GM23338 (cell line): ENCODE measurements around the gene BOD1L2. TPM values are rescaled to one million over a fixed set of nuclear protein-coding genes. Genes with fewer than 3 reads are reported as not detected.

Experiments used
- ATAC-seq: fragments of 200-7000 bp; cut with Tn5 transposase; 3 replicates; pipeline ENCODE4 v1.9.1; 2020
- DNase-seq: peaks from one replicate; pipeline ENCODE4 v3.0.0-alpha.2; 2015; ENCODE audit warnings: low spot score
- H2AFZ ChIP-seq: fragments of 200-600 bp; sonication (generic); 2 replicates; pipeline ENCODE4 v1.8.0; 2016; ENCODE audit warnings: antibody characterized with exemption, mild to moderate bottlenecking, moderate library complexity
- H3F3A ChIP-seq: fragments of 200-600 bp; sonication (generic); replicated peaks from 2 replicates; pipeline ENCODE4 v1.8.0; 2017; ENCODE audit warnings: antibody characterized with exemption, mixed run types, low read depth
- H3K27ac ChIP-seq: fragments of 200-600 bp; sonication (generic); 2 replicates; pipeline ENCODE4 v1.6.1; 2016; ENCODE audit warnings: low read depth
- H3K27me3 ChIP-seq: fragments of 200-600 bp; sonication (generic); 2 replicates; pipeline ENCODE4 v1.8.0; 2016; ENCODE audit warnings: mild to moderate bottlenecking, mixed run types, moderate library complexity; ENCODE audit not compliant: insufficient read depth
- H3K36me3 ChIP-seq: fragments of 200-600 bp; sonication (generic); 2 replicates; pipeline ENCODE4 v1.8.0; 2016; ENCODE audit warnings: mild to moderate bottlenecking; ENCODE audit not compliant: insufficient read depth
- H3K4me1 ChIP-seq: fragments of 200-600 bp; sonication (generic); 2 replicates; pipeline ENCODE4 v1.8.0; 2016; ENCODE audit warnings: mild to moderate bottlenecking, moderate library complexity; ENCODE audit not compliant: insufficient read depth
- H3K4me2 ChIP-seq: fragments of 200-600 bp; sonication (generic); 2 replicates; pipeline ENCODE4 v1.7.1; 2017; ENCODE audit warnings: mixed run types
- H3K4me3 ChIP-seq: fragments of 200-600 bp; sonication (generic); 2 replicates; pipeline ENCODE4 v1.6.1; 2016; ENCODE audit warnings: mixed run types
- H3K79me2 ChIP-seq: fragments of 200-600 bp; sonication (generic); replicated peaks from 2 replicates; pipeline ENCODE4 v1.8.0; 2017; ENCODE audit warnings: mild to moderate bottlenecking; ENCODE audit not compliant: insufficient read depth
- H3K9me2 ChIP-seq: fragments of 200-600 bp; sonication (generic); 2 replicates; pipeline ENCODE4 v1.8.0; 2017; ENCODE audit not compliant: insufficient read depth
- H4K20me1 ChIP-seq: fragments of 200-600 bp; sonication (generic); replicated peaks from 2 replicates; pipeline ENCODE4 v1.8.0; 2017; ENCODE audit warnings: mild to moderate bottlenecking; ENCODE audit not compliant: insufficient read depth
- H3K27ac Mint-ChIP-seq: 2 replicates; pipeline ENCODE4 v1.8.0; 2020; ENCODE audit warnings: inconsistent platforms, mild to moderate bottlenecking, moderate library complexity, mixed read lengths
- H3K27me3 Mint-ChIP-seq: 3 replicates; pipeline ENCODE4 v1.8.0; 2022; ENCODE audit warnings: low read depth, mild to moderate bottlenecking, moderate library complexity, mixed read lengths, inconsistent platforms; ENCODE audit not compliant: insufficient read depth, poor library complexity
- H3K36me3 Mint-ChIP-seq: 3 replicates; pipeline ENCODE4 v1.8.0; 2021; ENCODE audit warnings: low read depth, mild to moderate bottlenecking, inconsistent platforms, moderate library complexity, mixed read lengths
- H3K4me1 Mint-ChIP-seq: 3 replicates; pipeline ENCODE4 v1.8.0; 2020; ENCODE audit warnings: mild to moderate bottlenecking, inconsistent platforms, mixed read lengths
- H3K4me3 Mint-ChIP-seq: 3 replicates; pipeline ENCODE4 v1.8.0; 2021; ENCODE audit warnings: moderate library complexity, mild to moderate bottlenecking, inconsistent platforms, mixed read lengths
- H3K9me3 Mint-ChIP-seq: 3 replicates; pipeline ENCODE4 v1.8.0; 2020; ENCODE audit warnings: moderate library complexity, mild to moderate bottlenecking, inconsistent platforms, mixed read lengths
- CREB1 ChIP-seq: fragments of 250-450 bp; sonication (Bioruptor Pico); IDR thresholded peaks from 2 replicates; pipeline ENCODE4 v1.5.0; 2020; ENCODE audit warnings: low read depth, mild to moderate bottlenecking, moderate library complexity
- EZH2 ChIP-seq: fragments of 200-600 bp; sonication (generic); IDR thresholded peaks from one replicate; pipeline ENCODE4 v1.8.0; 2017; ENCODE audit warnings: antibody characterized with exemption, mild to moderate bottlenecking, low read depth; ENCODE audit not compliant: unreplicated experiment
- EZH2phosphoT487 ChIP-seq: fragments of 200-600 bp; sonication (generic); IDR thresholded peaks from one replicate; pipeline ENCODE4 v1.8.1; 2018; ENCODE audit warnings: antibody characterized with exemption; ENCODE audit not compliant: unreplicated experiment
- JUNB ChIP-seq: IDR thresholded peaks from one replicate; pipeline ENCODE4 v1.6.1; 2016; ENCODE audit warnings: antibody characterized with exemption; ENCODE audit not compliant: unreplicated experiment
- POLR2AphosphoS5 ChIP-seq: IDR thresholded peaks from 2 replicates; pipeline ENCODE4 v1.6.1; 2016; ENCODE audit warnings: antibody characterized with exemption, low read depth
- STAT1 ChIP-seq: IDR thresholded peaks from one replicate; pipeline ENCODE4 v1.6.1; 2016; ENCODE audit warnings: antibody characterized with exemption; ENCODE audit not compliant: unreplicated experiment
- ZNF331 ChIP-seq: fragments of 250-450 bp; sonication (Bioruptor Pico); IDR thresholded peaks from 2 replicates; pipeline ENCODE4 v1.5.0; 2020; ENCODE audit warnings: low read depth, mild to moderate bottlenecking, moderate library complexity
- polyA plus RNA-seq: library from polyadenylated mRNA; unstranded; fragments of >200 nt; fragmentation: Nextera tagmentation; extraction: Ambion mirVana; gene quantifications from 2 replicates; pipeline ENCODE4 v1.2.1, GENCODE V29; 2016
- total RNA-seq: library from RNA; depleted of rRNA; stranded (reverse); fragments of >200 nt; shearing (Covaris generic); gene quantifications from 2 replicates; pipeline ENCODE4 v1.2.3, GENCODE V29; 2014
- TF ChIP-seq, protein P1 (sequence below): IDR thresholded peaks from one replicate; pipeline ENCODE4 v1.6.1; 2018; ENCODE audit warnings: antibody characterized with exemption; ENCODE audit not compliant: unreplicated experiment
- TF ChIP-seq, protein P2 (sequence below), 2 experiments: fragments of 200-600 bp in 1 of 2; sonication (generic) in 1 of 2; conservative IDR thresholded peaks; 2 replicates each; pipeline versions ENCODE4 v1.5.1 to v1.6.1; 2016 to 2017; ENCODE audit warnings: antibody characterized with exemption in 2 of 2, low read depth in 2 of 2, mild to moderate bottlenecking in 2 of 2, moderate library complexity in 1 of 2
- TF ChIP-seq, protein P3 (sequence below): fragments of 250-450 bp; sonication (Bioruptor Pico); IDR thresholded peaks from 2 replicates; pipeline ENCODE4 v1.5.0; 2020; ENCODE audit warnings: mild to moderate bottlenecking, moderate library complexity

The BOD1L2 gene
- total and polyA plus RNA-seq, 2 experiments from 2014 or later, result 0.11 TPM; not detected in 1

DNA sequence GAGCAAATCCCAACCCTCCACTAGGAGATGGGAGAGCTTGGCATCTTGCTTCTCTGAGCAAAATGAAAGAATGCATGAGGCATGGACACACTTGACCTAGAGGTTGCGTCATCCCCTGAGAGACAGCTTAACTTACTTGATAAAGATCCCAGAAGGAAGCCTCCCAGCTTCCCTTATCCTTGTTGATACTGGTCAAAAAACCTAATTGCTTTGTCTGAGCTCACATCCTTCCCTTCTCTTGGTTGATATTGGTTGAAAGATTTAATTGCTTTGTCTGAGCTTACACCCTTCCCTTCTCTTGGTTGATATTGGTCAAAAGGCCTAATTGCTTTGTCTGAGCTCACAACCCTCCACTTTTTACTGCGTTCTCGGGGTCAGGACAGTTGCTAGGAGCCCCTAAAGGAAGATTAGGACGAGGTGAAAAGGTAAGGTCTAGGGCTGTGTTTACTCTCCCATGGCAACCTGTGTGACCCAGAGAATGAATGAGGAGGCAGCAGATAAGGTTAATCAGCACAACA, 12.2 kb upstream of the BOD1L2 start (continued):
- TF ChIP-seq, protein P1, sequence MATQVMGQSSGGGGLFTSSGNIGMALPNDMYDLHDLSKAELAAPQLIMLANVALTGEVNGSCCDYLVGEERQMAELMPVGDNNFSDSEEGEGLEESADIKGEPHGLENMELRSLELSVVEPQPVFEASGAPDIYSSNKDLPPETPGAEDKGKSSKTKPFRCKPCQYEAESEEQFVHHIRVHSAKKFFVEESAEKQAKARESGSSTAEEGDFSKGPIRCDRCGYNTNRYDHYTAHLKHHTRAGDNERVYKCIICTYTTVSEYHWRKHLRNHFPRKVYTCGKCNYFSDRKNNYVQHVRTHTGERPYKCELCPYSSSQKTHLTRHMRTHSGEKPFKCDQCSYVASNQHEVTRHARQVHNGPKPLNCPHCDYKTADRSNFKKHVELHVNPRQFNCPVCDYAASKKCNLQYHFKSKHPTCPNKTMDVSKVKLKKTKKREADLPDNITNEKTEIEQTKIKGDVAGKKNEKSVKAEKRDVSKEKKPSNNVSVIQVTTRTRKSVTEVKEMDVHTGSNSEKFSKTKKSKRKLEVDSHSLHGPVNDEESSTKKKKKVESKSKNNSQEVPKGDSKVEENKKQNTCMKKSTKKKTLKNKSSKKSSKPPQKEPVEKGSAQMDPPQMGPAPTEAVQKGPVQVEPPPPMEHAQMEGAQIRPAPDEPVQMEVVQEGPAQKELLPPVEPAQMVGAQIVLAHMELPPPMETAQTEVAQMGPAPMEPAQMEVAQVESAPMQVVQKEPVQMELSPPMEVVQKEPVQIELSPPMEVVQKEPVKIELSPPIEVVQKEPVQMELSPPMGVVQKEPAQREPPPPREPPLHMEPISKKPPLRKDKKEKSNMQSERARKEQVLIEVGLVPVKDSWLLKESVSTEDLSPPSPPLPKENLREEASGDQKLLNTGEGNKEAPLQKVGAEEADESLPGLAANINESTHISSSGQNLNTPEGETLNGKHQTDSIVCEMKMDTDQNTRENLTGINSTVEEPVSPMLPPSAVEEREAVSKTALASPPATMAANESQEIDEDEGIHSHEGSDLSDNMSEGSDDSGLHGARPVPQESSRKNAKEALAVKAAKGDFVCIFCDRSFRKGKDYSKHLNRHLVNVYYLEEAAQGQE, result no peak
- TF ChIP-seq POLR2AphosphoS5 (no peak), EZH2 (no peak), JUNB (no peak), EZH2phosphoT487 (no peak)
- TF ChIP-seq, protein P2, sequence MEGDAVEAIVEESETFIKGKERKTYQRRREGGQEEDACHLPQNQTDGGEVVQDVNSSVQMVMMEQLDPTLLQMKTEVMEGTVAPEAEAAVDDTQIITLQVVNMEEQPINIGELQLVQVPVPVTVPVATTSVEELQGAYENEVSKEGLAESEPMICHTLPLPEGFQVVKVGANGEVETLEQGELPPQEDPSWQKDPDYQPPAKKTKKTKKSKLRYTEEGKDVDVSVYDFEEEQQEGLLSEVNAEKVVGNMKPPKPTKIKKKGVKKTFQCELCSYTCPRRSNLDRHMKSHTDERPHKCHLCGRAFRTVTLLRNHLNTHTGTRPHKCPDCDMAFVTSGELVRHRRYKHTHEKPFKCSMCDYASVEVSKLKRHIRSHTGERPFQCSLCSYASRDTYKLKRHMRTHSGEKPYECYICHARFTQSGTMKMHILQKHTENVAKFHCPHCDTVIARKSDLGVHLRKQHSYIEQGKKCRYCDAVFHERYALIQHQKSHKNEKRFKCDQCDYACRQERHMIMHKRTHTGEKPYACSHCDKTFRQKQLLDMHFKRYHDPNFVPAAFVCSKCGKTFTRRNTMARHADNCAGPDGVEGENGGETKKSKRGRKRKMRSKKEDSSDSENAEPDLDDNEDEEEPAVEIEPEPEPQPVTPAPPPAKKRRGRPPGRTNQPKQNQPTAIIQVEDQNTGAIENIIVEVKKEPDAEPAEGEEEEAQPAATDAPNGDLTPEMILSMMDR (conservative IDR thresholded peaks at IDR 0.05; ENCODE audit: low read depth in 2 of 2), result no peak

DNA sequence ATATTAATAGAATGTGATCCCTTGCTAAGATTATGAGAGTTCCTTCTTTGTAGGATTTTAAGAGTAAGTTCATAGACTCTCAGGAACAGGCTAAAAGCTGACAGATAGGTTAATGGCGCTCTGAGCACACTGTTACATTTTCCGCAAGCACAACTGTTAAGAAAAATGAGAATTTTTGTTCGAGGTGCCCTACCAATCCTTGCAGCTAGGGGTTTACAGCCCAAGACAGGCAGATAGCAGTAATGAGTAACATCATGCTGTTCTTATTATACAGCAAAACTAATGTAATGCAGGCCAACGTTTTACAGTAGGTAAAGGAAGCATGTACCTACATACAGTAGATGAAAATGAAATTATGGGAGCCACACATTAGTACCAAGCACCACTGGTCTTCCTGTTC, 11.2 kb upstream of the BOD1L2 start:
- H3K9me3 Mint-ChIP-seq, result no peaks in the 10 kb centered on the region; the same call in 2 of the 3 replicates
- H3K27me3 Mint-ChIP-seq, result no peaks in the 10 kb centered on the region
- no peak overlapping the region for H2AFZ ChIP-seq
- H3K36me3 Mint-ChIP-seq, result no peaks in the 10 kb centered on the region
- H3K27ac ChIP-seq, result no peak overlapping the region
- H3K36me3 ChIP-seq, result no peaks in the 10 kb centered on the region
- H4K20me1 ChIP-seq, result no peaks in the 10 kb centered on the region
- TF ChIP-seq CREB1 (CRISPR knock-in tag) (no peak), POLR2AphosphoS5 (no peak), ZNF331 (CRISPR knock-in tag) (no peak), STAT1 (no peak)
- TF ChIP-seq, protein P2 (conservative IDR thresholded peaks at IDR 0.05; ENCODE audit: low read depth in 2 of 2), result peak; percentile 15 to 50; a peak in 3 of 4 replicates
- TF ChIP-seq, protein P3, sequence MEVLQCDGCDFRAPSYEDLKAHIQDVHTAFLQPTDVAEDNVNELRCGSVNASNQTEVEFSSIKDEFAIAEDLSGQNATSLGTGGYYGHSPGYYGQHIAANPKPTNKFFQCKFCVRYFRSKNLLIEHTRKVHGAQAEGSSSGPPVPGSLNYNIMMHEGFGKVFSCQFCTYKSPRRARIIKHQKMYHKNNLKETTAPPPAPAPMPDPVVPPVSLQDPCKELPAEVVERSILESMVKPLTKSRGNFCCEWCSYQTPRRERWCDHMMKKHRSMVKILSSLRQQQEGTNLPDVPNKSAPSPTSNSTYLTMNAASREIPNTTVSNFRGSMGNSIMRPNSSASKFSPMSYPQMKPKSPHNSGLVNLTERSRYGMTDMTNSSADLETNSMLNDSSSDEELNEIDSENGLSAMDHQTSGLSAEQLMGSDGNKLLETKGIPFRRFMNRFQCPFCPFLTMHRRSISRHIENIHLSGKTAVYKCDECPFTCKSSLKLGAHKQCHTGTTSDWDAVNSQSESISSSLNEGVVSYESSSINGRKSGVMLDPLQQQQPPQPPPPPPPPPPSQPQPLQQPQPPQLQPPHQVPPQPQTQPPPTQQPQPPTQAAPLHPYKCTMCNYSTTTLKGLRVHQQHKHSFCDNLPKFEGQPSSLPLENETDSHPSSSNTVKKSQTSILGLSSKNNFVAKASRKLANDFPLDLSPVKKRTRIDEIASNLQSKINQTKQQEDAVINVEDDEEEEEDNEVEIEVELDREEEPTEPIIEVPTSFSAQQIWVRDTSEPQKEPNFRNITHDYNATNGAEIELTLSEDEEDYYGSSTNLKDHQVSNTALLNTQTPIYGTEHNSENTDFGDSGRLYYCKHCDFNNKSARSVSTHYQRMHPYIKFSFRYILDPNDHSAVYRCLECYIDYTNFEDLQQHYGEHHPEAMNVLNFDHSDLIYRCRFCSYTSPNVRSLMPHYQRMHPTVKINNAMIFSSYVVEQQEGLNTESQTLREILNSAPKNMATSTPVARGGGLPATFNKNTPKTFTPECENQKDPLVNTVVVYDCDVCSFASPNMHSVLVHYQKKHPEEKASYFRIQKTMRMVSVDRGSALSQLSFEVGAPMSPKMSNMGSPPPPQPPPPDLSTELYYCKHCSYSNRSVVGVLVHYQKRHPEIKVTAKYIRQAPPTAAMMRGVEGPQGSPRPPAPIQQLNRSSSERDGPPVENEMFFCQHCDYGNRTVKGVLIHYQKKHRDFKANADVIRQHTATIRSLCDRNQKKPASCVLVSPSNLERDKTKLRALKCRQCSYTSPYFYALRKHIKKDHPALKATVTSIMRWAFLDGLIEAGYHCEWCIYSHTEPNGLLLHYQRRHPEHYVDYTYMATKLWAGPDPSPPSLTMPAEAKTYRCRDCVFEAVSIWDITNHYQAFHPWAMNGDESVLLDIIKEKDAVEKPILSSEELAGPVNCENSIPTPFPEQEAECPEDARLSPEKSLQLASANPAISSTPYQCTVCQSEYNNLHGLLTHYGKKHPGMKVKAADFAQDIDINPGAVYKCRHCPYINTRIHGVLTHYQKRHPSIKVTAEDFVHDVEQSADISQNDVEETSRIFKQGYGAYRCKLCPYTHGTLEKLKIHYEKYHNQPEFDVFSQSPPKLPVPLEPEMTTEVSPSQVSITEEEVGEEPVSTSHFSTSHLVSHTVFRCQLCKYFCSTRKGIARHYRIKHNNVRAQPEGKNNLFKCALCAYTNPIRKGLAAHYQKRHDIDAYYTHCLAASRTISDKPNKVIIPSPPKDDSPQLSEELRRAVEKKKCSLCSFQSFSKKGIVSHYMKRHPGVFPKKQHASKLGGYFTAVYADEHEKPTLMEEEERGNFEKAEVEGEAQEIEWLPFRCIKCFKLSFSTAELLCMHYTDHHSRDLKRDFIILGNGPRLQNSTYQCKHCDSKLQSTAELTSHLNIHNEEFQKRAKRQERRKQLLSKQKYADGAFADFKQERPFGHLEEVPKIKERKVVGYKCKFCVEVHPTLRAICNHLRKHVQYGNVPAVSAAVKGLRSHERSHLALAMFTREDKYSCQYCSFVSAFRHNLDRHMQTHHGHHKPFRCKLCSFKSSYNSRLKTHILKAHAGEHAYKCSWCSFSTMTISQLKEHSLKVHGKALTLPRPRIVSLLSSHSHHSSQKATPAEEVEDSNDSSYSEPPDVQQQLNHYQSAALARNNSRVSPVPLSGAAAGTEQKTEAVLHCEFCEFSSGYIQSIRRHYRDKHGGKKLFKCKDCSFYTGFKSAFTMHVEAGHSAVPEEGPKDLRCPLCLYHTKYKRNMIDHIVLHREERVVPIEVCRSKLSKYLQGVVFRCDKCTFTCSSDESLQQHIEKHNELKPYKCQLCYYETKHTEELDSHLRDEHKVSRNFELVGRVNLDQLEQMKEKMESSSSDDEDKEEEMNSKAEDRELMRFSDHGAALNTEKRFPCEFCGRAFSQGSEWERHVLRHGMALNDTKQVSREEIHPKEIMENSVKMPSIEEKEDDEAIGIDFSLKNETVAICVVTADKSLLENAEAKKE, result no peak
- no peaks in the 10 kb centered on the region for H3K27me3 ChIP-seq
- ATAC-seq (no peak), DNase-seq (peak; percentile 20)
- H3K4me2 ChIP-seq, result no peak overlapping the region
- no peak overlapping the region for H3K27ac Mint-ChIP-seq
- no peak overlapping the region for H3K4me3 Mint-ChIP-seq
- H3K9me2 ChIP-seq, result peaks cover 15% of the 10 kb centered on the region; the same call in 1 of the 2 replicates
- no peaks in the 10 kb centered on the region for H3F3A ChIP-seq
- H3K4me3 ChIP-seq, result no peak overlapping the region
- H3K4me1 ChIP-seq, result no peaks in the 10 kb centered on the region
- no peaks in the 10 kb centered on the region for H3K79me2 ChIP-seq
- peaks cover 6% of the 10 kb centered on the region; the same call in 2 of the 3 replicates for H3K4me1 Mint-ChIP-seq
